Kidney (tissue), 14 donors: ENCODE measurements around the gene CMSS1. TPM values are rescaled to one million over a fixed set of nuclear protein-coding genes. Genes with fewer than 3 reads are reported as not detected.
A peak's percentile ranks its signal among the peaks of the same experiment; 100 is the strongest.

Experiments used
- DNase-seq, 5 donors: peaks; one replicate each; pipeline ENCODE4 v3.0.0-alpha.2; 2013 to 2020
- FAIRE-seq: peaks from 2 replicates; lab custom pipeline; 2012; peaks lifted over from hg19 to GRCh38; lab: Jason Lieb, UNC
- H3K27ac ChIP-seq, 2 donors: one replicate each; pipeline ENCODE4 v1.7.0; 2013; ENCODE audit warnings: low read depth in 2 of 2, low read length in 2 of 2, inconsistent platforms in 1 of 2
- H3K27me3 ChIP-seq: one replicate; pipeline ENCODE4 v1.7.1; 2013; ENCODE audit warnings: low read length, inconsistent platforms; ENCODE audit not compliant: control insufficient read depth, insufficient read depth
- H3K36me3 ChIP-seq, 3 donors: one replicate each; pipeline versions ENCODE4 v1.7.0 to v1.7.1; 2013; ENCODE audit warnings: low read length in 3 of 3, control low read depth in 1 of 3, inconsistent platforms in 1 of 3; ENCODE audit not compliant: insufficient read depth in 3 of 3, control insufficient read depth in 2 of 3
- H3K4me1 ChIP-seq, 3 donors: one replicate each; pipeline versions ENCODE4 v1.7.0 to v1.7.1; 2013; ENCODE audit warnings: low read length in 3 of 3, inconsistent platforms in 1 of 3, low read depth in 1 of 3; ENCODE audit not compliant: control insufficient read depth in 2 of 3, insufficient read depth in 2 of 3
- H3K4me3 ChIP-seq, 3 donors: one replicate each; pipeline versions ENCODE4 v1.7.0 to v1.8.1; 2013; ENCODE audit warnings: low read length in 3 of 3, control low read depth in 1 of 3, inconsistent platforms in 1 of 3
- H3K9ac ChIP-seq, 3 donors: one replicate each; pipeline versions ENCODE4 v1.7.0 to v1.7.1; 2013; ENCODE audit warnings: low read length in 3 of 3, control low read depth in 1 of 3, inconsistent platforms in 1 of 3
- H3K9me3 ChIP-seq, 3 donors: one replicate each; pipeline versions ENCODE4 v1.7.0 to v1.7.1; 2013; ENCODE audit warnings: low read length in 3 of 3, control low read depth in 1 of 3, inconsistent platforms in 1 of 3; ENCODE audit not compliant: control insufficient read depth in 2 of 3, insufficient read depth in 1 of 3
- intact Hi-C: fragments of 100-400 bp; cut with DNase I; formaldehyde crosslinking; loops from one replicate; pipeline ENCODE4 v1.11.1; 2022
- polyA plus RNA-seq: library from polyadenylated mRNA; stranded (reverse); fragments of 350-450 nt; fragmentation: Illumina TruSeq; extraction: RNeasy Lipid Tissue Mini Kit (QIAGEN cat#74804); gene quantifications from one replicate; pipeline ENCODE4 v1.2.3, GENCODE V29; 2014; ENCODE audit warnings: low read depth, low replicate concordance; ENCODE audit not compliant: insufficient read depth
- total RNA-seq: library from RNA; stranded (reverse); fragmentation: NEBNext Ultra II Directional; extraction: Animal tissue kit (Norgen Biotek cat#: 25700); gene quantifications from one replicate; pipeline ENCODE4 v1.2.1, GENCODE V29; 2021
- TF ChIP-seq, protein P1 (sequence below): IDR thresholded peaks from 3 replicates; pipeline ENCODE4 v1.5.1; 2012; ENCODE audit warnings: mild to moderate bottlenecking, moderate library complexity, borderline replicate concordance; ENCODE audit not compliant: insufficient read depth; ENCODE audit errors: extremely low read depth
- donor health status: control.
- donor health status: control.
- donor health status: control.
- donor health status: control.
- donor health status: control.
- donor health status: DM: yes; HTN: yes; CAD: no.
- donor health status: Normal renal cell carcinoma (clear cell type).

CMSS1 gene
- total and polyA plus RNA-seq, 2 donors from 2014 or later: 26.4 to 27.0 TPM

DNA sequence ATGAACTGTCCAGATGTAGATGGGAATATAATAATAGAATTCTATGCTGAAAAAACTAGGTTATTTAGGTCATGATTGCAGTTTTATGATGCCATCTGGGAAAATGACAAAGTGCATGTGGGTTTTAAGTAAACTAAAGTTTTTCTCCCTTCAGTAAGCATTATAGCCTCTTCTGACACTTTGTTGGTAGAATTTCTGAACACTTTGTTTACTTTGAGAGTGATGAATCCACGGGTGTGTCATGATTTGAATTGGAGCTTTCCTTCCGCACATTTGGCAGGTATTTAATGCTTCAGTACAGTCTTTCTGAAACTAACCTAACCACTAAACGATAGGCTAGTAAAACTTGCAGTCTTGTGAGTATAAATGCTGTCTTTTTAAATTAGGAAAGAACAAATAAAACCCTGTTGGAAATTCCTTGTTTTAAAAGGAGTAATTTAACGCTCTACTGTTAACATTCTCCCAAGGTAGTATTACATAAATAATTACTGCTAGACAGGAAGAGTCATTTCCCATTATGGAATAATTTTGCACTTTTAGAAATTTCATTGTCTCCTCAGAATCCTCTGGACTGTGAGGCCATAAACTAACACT is 289.7 kb downstream of the CMSS1 start:
- DNase-seq (peak in 1 of 5 donors; percentile 43), FAIRE-seq (no peak)
- Histone ChIP-seq H3K27ac (peak overlapping the region in 1 of 2 donors; percentile 30), H3K9ac (no peak overlapping the region), H3K9me3 (no peaks in the 10 kb centered on the region), H3K4me3 (no peak overlapping the region), H3K4me1 (peaks cover 0 to 31% (median 15%) of the 10 kb centered on the region in 3 donors), H3K36me3 (no peaks in the 10 kb centered on the region), H3K27me3 (no peaks in the 10 kb centered on the region)
- TF ChIP-seq, protein P1, sequence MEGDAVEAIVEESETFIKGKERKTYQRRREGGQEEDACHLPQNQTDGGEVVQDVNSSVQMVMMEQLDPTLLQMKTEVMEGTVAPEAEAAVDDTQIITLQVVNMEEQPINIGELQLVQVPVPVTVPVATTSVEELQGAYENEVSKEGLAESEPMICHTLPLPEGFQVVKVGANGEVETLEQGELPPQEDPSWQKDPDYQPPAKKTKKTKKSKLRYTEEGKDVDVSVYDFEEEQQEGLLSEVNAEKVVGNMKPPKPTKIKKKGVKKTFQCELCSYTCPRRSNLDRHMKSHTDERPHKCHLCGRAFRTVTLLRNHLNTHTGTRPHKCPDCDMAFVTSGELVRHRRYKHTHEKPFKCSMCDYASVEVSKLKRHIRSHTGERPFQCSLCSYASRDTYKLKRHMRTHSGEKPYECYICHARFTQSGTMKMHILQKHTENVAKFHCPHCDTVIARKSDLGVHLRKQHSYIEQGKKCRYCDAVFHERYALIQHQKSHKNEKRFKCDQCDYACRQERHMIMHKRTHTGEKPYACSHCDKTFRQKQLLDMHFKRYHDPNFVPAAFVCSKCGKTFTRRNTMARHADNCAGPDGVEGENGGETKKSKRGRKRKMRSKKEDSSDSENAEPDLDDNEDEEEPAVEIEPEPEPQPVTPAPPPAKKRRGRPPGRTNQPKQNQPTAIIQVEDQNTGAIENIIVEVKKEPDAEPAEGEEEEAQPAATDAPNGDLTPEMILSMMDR: no peak
- intact Hi-C loops: no loop called here

DNA sequence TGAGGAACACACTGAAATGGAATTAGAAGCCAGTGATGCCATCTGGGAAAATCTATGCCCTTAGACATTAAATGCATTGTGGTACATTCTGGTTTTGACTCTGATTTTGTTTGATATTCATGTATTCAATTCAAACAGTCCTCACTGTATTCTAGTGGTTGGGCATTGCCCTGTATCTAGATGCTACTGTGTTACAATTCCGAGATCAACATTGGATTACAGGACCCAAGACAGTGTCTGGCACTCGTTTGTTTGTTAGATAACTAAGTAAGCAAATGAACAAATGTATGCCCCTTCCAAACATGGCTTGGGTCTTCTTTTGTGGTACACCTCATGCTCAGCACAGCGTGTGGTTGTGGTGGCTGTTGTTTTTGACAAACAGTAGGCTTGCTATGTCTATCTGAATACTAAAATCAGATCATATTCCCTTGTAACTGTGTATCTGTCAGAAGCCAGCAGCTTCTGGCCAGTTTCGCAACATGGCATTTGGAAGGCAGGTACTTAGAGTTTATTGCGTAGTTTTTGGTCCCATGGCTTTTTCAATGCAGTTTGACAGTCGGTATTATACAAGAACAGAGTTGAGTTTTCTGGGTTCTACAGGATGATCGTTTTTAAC is 290.9 kb downstream of the CMSS1 start:
- TF ChIP-seq, protein P1: no peak
- intact Hi-C loops: no loop called here
- Histone ChIP-seq H3K36me3 (no peaks in the 10 kb centered on the region), H3K27me3 (no peaks in the 10 kb centered on the region), H3K4me3 (no peak overlapping the region), H3K9ac (no peak overlapping the region), H3K4me1 (peaks cover 0 to 28% (median 10%) of the 10 kb centered on the region in 3 donors), H3K9me3 (no peaks in the 10 kb centered on the region), H3K27ac (no peak overlapping the region)
- FAIRE-seq (no peak), DNase-seq (no peak)

DNA sequence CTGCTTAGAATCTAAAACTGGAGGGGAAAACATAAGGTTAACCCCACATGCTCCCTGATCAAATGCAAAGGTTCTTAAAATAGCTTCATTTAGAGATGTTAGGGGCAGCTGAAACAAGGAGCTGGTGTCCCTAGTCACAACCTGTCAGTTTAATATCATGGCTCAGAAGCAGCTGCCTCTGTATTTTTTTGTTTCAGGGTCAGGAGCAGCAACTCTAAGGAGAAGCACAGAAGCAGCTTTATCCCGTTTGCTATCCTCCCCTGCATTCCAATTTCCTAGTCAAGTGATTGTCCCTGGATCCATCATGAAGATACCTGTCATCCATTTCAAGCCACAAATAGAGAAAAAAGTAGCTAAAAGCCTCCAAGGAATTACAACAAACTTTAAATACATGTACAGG is 292.5 kb downstream of the CMSS1 start:
- H3K27me3 ChIP-seq: no peaks in the 10 kb centered on the region
- intact Hi-C loops: no loop called here

More for the DNA sequence above, 292.5 kb downstream of the CMSS1 start:
- TF ChIP-seq, protein P1: no peak
- Histone ChIP-seq H3K9ac (no peak overlapping the region), H3K36me3 (no peaks in the 10 kb centered on the region), H3K9me3 (no peaks in the 10 kb centered on the region), H3K4me1 (peaks cover 0 to 12% (median 10%) of the 10 kb centered on the region in 3 donors), H3K4me3 (no peak overlapping the region), H3K27ac (no peak overlapping the region)
- DNase-seq (no peak), FAIRE-seq (no peak)
